ENCODE data around the gene SRSF9. TPM values are rescaled to one million over a fixed set of nuclear protein-coding genes. Genes with fewer than 3 reads are reported as not detected.

The SRSF9 gene
- total and polyA plus RNA-seq, 2 of the 13 experiments (the other 11 are each of a cell fraction or from before 2014, with no cell fraction given), result 125 to 144 TPM

DNA sequence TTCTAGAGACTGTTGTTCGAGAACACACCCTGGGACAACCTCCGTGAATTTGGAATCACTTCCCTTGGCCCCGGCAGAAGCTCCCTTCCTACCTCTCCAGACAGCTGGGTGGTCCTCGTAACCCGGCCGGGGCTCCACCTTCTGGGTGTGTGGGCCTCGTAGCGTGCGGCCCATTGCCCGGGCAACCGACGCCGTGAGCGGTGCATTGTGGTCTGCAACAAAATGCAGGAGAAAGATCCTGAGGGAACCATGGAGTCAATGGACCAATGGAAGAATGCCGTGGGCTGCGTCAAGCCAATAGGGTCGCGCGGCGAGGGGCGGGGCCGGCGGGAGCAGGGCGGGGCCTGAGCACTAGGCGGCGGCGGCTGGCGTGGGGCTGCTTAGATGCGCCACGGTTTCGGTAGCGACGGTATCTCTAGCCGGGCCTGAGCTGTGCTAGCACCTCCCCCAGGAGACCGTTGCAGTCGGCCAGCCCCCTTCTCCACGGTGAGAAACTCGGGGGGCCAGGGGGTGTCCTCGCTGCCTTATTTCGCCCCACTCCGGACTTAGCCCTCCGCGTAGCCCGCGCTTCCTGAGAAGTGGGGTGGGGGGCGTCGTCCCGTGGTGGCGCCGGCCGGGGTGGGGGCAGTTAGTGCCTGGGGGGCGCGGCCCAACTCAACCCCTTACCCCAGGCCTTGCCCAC, 26.3 kb upstream of the SRSF9 start, which contains the start of gene DYNLL1 (continued):
- TF ChIP-seq, protein P1, sequence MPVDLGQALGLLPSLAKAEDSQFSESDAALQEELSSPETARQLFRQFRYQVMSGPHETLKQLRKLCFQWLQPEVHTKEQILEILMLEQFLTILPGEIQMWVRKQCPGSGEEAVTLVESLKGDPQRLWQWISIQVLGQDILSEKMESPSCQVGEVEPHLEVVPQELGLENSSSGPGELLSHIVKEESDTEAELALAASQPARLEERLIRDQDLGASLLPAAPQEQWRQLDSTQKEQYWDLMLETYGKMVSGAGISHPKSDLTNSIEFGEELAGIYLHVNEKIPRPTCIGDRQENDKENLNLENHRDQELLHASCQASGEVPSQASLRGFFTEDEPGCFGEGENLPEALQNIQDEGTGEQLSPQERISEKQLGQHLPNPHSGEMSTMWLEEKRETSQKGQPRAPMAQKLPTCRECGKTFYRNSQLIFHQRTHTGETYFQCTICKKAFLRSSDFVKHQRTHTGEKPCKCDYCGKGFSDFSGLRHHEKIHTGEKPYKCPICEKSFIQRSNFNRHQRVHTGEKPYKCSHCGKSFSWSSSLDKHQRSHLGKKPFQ (CRISPR knock-in tag; IDR thresholded peaks at IDR 0.05; ENCODE audit: insufficient replicate concordance), result peak; percentile 63
- TF ChIP-seq SUZ12 (IDR thresholded peaks at IDR 0.05; ENCODE audit: low read depth, low read length) (peak; percentile 41; the same call in 1 of the 2 replicates), ZNF263 (CRISPR knock-in tag; IDR thresholded peaks at IDR 0.05) (no peak), FOXA1 (IDR thresholded peaks at IDR 0.05) (no peak), FOXA1 (CRISPR knock-in tag; IDR thresholded peaks at IDR 0.05) (no peak), ZNF235 (CRISPR knock-in tag; IDR thresholded peaks at IDR 0.05; ENCODE audit: borderline replicate concordance) (0 out of 2 replicates have a peak, but pooled peaks have one; percentile 87), ZNF672 (CRISPR knock-in tag; IDR thresholded peaks at IDR 0.05) (no peak), AKAP8 (CRISPR knock-in tag; IDR thresholded peaks at IDR 0.05) (no peak; the same call in 1 of the 2 replicates), ZNF260 (CRISPR knock-in tag; IDR thresholded peaks at IDR 0.05; ENCODE audit: borderline replicate concordance, low read depth) (no peak), ZNF792 (CRISPR knock-in tag; IDR thresholded peaks at IDR 0.05) (peak; percentile 58; the same call in 1 of the 2 replicates), CREM (IDR thresholded peaks at IDR 0.05) (peak; percentile 48; the same call in 1 of the 2 replicates), CREM (CRISPR knock-in tag; IDR thresholded peaks at IDR 0.05) (no peak), U2AF2 (IDR thresholded peaks at IDR 0.05; ENCODE audit: low read depth, low read length) (peak; percentile 93), ZNF652 (CRISPR knock-in tag; IDR thresholded peaks at IDR 0.05; ENCODE audit: borderline replicate concordance, low read depth) (no peak), SETDB1 (CRISPR knock-in tag; IDR thresholded peaks at IDR 0.05; ENCODE audit: borderline replicate concordance) (no peak), ZNF138 (CRISPR knock-in tag; IDR thresholded peaks at IDR 0.05; ENCODE audit: low read depth) (no peak)
- TF ChIP-seq, protein P2, sequence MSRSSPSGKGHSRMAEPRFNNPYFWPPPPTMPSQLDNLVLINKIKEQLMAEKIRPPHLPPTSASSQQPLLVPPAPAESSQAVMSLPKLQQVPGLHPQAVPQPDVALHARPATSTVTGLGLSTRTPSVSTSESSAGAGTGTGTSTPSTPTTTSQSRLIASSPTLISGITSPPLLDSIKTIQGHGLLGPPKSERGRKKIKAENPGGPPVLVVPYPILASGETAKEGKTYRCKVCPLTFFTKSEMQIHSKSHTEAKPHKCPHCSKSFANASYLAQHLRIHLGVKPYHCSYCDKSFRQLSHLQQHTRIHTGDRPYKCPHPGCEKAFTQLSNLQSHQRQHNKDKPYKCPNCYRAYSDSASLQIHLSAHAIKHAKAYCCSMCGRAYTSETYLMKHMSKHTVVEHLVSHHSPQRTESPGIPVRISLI (CRISPR knock-in tag; IDR thresholded peaks at IDR 0.05; ENCODE audit: borderline replicate concordance), result no peak; the same call in 1 of the 2 replicates
- TF ChIP-seq, protein P3, sequence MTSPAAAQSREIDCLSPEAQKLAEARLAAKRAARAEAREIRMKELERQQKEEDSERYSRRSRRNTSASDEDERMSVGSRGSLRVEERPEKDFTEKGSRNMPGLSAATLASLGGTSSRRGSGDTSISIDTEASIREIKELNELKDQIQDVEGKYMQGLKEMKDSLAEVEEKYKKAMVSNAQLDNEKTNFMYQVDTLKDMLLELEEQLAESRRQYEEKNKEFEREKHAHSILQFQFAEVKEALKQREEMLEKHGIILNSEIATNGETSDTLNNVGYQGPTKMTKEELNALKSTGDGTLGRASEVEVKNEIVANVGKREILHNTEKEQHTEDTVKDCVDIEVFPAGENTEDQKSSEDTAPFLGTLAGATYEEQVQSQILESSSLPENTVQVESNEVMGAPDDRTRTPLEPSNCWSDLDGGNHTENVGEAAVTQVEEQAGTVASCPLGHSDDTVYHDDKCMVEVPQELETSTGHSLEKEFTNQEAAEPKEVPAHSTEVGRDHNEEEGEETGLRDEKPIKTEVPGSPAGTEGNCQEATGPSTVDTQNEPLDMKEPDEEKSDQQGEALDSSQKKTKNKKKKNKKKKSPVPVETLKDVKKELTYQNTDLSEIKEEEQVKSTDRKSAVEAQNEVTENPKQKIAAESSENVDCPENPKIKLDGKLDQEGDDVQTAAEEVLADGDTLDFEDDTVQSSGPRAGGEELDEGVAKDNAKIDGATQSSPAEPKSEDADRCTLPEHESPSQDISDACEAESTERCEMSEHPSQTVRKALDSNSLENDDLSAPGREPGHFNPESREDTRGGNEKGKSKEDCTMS (CRISPR knock-in tag; conservative IDR thresholded peaks at IDR 0.05), result no peak
- TF ChIP-seq, protein P4, sequence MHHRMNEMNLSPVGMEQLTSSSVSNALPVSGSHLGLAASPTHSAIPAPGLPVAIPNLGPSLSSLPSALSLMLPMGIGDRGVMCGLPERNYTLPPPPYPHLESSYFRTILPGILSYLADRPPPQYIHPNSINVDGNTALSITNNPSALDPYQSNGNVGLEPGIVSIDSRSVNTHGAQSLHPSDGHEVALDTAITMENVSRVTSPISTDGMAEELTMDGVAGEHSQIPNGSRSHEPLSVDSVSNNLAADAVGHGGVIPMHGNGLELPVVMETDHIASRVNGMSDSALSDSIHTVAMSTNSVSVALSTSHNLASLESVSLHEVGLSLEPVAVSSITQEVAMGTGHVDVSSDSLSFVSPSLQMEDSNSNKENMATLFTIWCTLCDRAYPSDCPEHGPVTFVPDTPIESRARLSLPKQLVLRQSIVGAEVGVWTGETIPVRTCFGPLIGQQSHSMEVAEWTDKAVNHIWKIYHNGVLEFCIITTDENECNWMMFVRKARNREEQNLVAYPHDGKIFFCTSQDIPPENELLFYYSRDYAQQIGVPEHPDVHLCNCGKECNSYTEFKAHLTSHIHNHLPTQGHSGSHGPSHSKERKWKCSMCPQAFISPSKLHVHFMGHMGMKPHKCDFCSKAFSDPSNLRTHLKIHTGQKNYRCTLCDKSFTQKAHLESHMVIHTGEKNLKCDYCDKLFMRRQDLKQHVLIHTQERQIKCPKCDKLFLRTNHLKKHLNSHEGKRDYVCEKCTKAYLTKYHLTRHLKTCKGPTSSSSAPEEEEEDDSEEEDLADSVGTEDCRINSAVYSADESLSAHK (CRISPR knock-in tag; IDR thresholded peaks at IDR 0.05; ENCODE audit: borderline replicate concordance), result no peak
- TF ChIP-seq, protein P5, sequence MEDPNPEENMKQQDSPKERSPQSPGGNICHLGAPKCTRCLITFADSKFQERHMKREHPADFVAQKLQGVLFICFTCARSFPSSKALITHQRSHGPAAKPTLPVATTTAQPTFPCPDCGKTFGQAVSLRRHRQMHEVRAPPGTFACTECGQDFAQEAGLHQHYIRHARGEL (CRISPR knock-in tag; IDR thresholded peaks at IDR 0.05), result no peak
- TF ChIP-seq, protein P6, sequence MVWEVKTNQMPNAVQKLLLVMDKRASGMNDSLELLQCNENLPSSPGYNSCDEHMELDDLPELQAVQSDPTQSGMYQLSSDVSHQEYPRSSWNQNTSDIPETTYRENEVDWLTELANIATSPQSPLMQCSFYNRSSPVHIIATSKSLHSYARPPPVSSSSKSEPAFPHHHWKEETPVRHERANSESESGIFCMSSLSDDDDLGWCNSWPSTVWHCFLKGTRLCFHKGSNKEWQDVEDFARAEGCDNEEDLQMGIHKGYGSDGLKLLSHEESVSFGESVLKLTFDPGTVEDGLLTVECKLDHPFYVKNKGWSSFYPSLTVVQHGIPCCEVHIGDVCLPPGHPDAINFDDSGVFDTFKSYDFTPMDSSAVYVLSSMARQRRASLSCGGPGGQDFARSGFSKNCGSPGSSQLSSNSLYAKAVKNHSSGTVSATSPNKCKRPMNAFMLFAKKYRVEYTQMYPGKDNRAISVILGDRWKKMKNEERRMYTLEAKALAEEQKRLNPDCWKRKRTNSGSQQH (CRISPR knock-in tag; IDR thresholded peaks at IDR 0.05; ENCODE audit: low read depth), result peak; percentile 68; the same call in 1 of the 2 replicates

Measured in HepG2 (cell line).